GM23338 (cell line): ENCODE results near the gene RFX3. TPM values are rescaled to one million over a fixed set of nuclear protein-coding genes. Genes with fewer than 3 reads are reported as not detected.

Experiments
- ATAC-seq: fragments of 200-7000 bp; cut with Tn5 transposase; 3 replicates; pipeline ENCODE4 v1.9.1; 2020
- DNase-seq: peaks from one replicate; pipeline ENCODE4 v3.0.0-alpha.2; 2015; ENCODE audit warnings: low spot score
- H2AFZ ChIP-seq: fragments of 200-600 bp; sonication (generic); 2 replicates; pipeline ENCODE4 v1.8.0; 2016; ENCODE audit warnings: antibody characterized with exemption, mild to moderate bottlenecking, moderate library complexity
- H3F3A ChIP-seq: fragments of 200-600 bp; sonication (generic); replicated peaks from 2 replicates; pipeline ENCODE4 v1.8.0; 2017; ENCODE audit warnings: antibody characterized with exemption, mixed run types, low read depth
- H3K27ac ChIP-seq: fragments of 200-600 bp; sonication (generic); 2 replicates; pipeline ENCODE4 v1.6.1; 2016; ENCODE audit warnings: low read depth
- H3K27me3 ChIP-seq: fragments of 200-600 bp; sonication (generic); 2 replicates; pipeline ENCODE4 v1.8.0; 2016; ENCODE audit warnings: mild to moderate bottlenecking, mixed run types, moderate library complexity; ENCODE audit not compliant: insufficient read depth
- H3K36me3 ChIP-seq: fragments of 200-600 bp; sonication (generic); 2 replicates; pipeline ENCODE4 v1.8.0; 2016; ENCODE audit warnings: mild to moderate bottlenecking; ENCODE audit not compliant: insufficient read depth
- H3K4me1 ChIP-seq: fragments of 200-600 bp; sonication (generic); 2 replicates; pipeline ENCODE4 v1.8.0; 2016; ENCODE audit warnings: mild to moderate bottlenecking, moderate library complexity; ENCODE audit not compliant: insufficient read depth
- H3K4me2 ChIP-seq: fragments of 200-600 bp; sonication (generic); 2 replicates; pipeline ENCODE4 v1.7.1; 2017; ENCODE audit warnings: mixed run types
- H3K4me3 ChIP-seq: fragments of 200-600 bp; sonication (generic); 2 replicates; pipeline ENCODE4 v1.6.1; 2016; ENCODE audit warnings: mixed run types
- H3K79me2 ChIP-seq: fragments of 200-600 bp; sonication (generic); replicated peaks from 2 replicates; pipeline ENCODE4 v1.8.0; 2017; ENCODE audit warnings: mild to moderate bottlenecking; ENCODE audit not compliant: insufficient read depth
- H3K9me2 ChIP-seq: fragments of 200-600 bp; sonication (generic); 2 replicates; pipeline ENCODE4 v1.8.0; 2017; ENCODE audit not compliant: insufficient read depth
- H4K20me1 ChIP-seq: fragments of 200-600 bp; sonication (generic); replicated peaks from 2 replicates; pipeline ENCODE4 v1.8.0; 2017; ENCODE audit warnings: mild to moderate bottlenecking; ENCODE audit not compliant: insufficient read depth
- H3K27ac Mint-ChIP-seq: 2 replicates; pipeline ENCODE4 v1.8.0; 2020; ENCODE audit warnings: inconsistent platforms, mild to moderate bottlenecking, moderate library complexity, mixed read lengths
- H3K27me3 Mint-ChIP-seq: 3 replicates; pipeline ENCODE4 v1.8.0; 2022; ENCODE audit warnings: low read depth, mild to moderate bottlenecking, moderate library complexity, mixed read lengths, inconsistent platforms; ENCODE audit not compliant: insufficient read depth, poor library complexity
- H3K36me3 Mint-ChIP-seq: 3 replicates; pipeline ENCODE4 v1.8.0; 2021; ENCODE audit warnings: low read depth, mild to moderate bottlenecking, inconsistent platforms, moderate library complexity, mixed read lengths
- H3K4me1 Mint-ChIP-seq: 3 replicates; pipeline ENCODE4 v1.8.0; 2020; ENCODE audit warnings: mild to moderate bottlenecking, inconsistent platforms, mixed read lengths
- H3K4me3 Mint-ChIP-seq: 3 replicates; pipeline ENCODE4 v1.8.0; 2021; ENCODE audit warnings: moderate library complexity, mild to moderate bottlenecking, inconsistent platforms, mixed read lengths
- H3K9me3 Mint-ChIP-seq: 3 replicates; pipeline ENCODE4 v1.8.0; 2020; ENCODE audit warnings: moderate library complexity, mild to moderate bottlenecking, inconsistent platforms, mixed read lengths
- CREB1 ChIP-seq: fragments of 250-450 bp; sonication (Bioruptor Pico); IDR thresholded peaks from 2 replicates; pipeline ENCODE4 v1.5.0; 2020; ENCODE audit warnings: low read depth, mild to moderate bottlenecking, moderate library complexity
- CTCF ChIP-seq, 2 experiments: fragments of 200-600 bp in 1 of 2; sonication (generic) in 1 of 2; conservative IDR thresholded peaks; 2 replicates each; pipeline versions ENCODE4 v1.5.1 to v1.6.1; 2016 to 2017; ENCODE audit warnings: antibody characterized with exemption in 2 of 2, low read depth in 2 of 2, mild to moderate bottlenecking in 2 of 2, moderate library complexity in 1 of 2
- EZH2 ChIP-seq: fragments of 200-600 bp; sonication (generic); IDR thresholded peaks from one replicate; pipeline ENCODE4 v1.8.0; 2017; ENCODE audit warnings: antibody characterized with exemption, mild to moderate bottlenecking, low read depth; ENCODE audit not compliant: unreplicated experiment
- EZH2phosphoT487 ChIP-seq: fragments of 200-600 bp; sonication (generic); IDR thresholded peaks from one replicate; pipeline ENCODE4 v1.8.1; 2018; ENCODE audit warnings: antibody characterized with exemption; ENCODE audit not compliant: unreplicated experiment
- JUNB ChIP-seq: IDR thresholded peaks from one replicate; pipeline ENCODE4 v1.6.1; 2016; ENCODE audit warnings: antibody characterized with exemption; ENCODE audit not compliant: unreplicated experiment
- NANOG ChIP-seq: IDR thresholded peaks from 2 replicates; pipeline ENCODE4 v1.6.1; 2016; ENCODE audit warnings: antibody characterized with exemption, borderline replicate concordance
- POLR2AphosphoS5 ChIP-seq: IDR thresholded peaks from 2 replicates; pipeline ENCODE4 v1.6.1; 2016; ENCODE audit warnings: antibody characterized with exemption, low read depth
- STAT1 ChIP-seq: IDR thresholded peaks from one replicate; pipeline ENCODE4 v1.6.1; 2016; ENCODE audit warnings: antibody characterized with exemption; ENCODE audit not compliant: unreplicated experiment
- ZNF114 ChIP-seq: fragments of 250-450 bp; sonication (Bioruptor Pico); IDR thresholded peaks from 2 replicates; pipeline ENCODE4 v1.5.0; 2020; ENCODE audit warnings: mild to moderate bottlenecking, moderate library complexity
- ZNF331 ChIP-seq: fragments of 250-450 bp; sonication (Bioruptor Pico); IDR thresholded peaks from 2 replicates; pipeline ENCODE4 v1.5.0; 2020; ENCODE audit warnings: low read depth, mild to moderate bottlenecking, moderate library complexity
- polyA plus RNA-seq: library from polyadenylated mRNA; unstranded; fragments of >200 nt; fragmentation: Nextera tagmentation; extraction: Ambion mirVana; gene quantifications from 2 replicates; pipeline ENCODE4 v1.2.1, GENCODE V29; 2016
- total RNA-seq: library from RNA; depleted of rRNA; stranded (reverse); fragments of >200 nt; shearing (Covaris generic); gene quantifications from 2 replicates; pipeline ENCODE4 v1.2.3, GENCODE V29; 2014
- TF ChIP-seq, protein P1 (sequence below): fragments of 250-450 bp; sonication (Bioruptor Pico); IDR thresholded peaks from 2 replicates; pipeline ENCODE4 v1.5.0; 2020; ENCODE audit warnings: mild to moderate bottlenecking, moderate library complexity
- TF ChIP-seq, protein P2 (sequence below): IDR thresholded peaks from 2 replicates; pipeline ENCODE4 v1.6.1; 2016; ENCODE audit warnings: antibody characterized with exemption
- TF ChIP-seq, protein P3 (sequence below): IDR thresholded peaks from one replicate; pipeline ENCODE4 v1.6.1; 2018; ENCODE audit warnings: antibody characterized with exemption; ENCODE audit not compliant: unreplicated experiment

Gene RFX3
- total and polyA plus RNA-seq, 2 experiments from 2014 or later, result 9.8 to 22.1 TPM

DNA sequence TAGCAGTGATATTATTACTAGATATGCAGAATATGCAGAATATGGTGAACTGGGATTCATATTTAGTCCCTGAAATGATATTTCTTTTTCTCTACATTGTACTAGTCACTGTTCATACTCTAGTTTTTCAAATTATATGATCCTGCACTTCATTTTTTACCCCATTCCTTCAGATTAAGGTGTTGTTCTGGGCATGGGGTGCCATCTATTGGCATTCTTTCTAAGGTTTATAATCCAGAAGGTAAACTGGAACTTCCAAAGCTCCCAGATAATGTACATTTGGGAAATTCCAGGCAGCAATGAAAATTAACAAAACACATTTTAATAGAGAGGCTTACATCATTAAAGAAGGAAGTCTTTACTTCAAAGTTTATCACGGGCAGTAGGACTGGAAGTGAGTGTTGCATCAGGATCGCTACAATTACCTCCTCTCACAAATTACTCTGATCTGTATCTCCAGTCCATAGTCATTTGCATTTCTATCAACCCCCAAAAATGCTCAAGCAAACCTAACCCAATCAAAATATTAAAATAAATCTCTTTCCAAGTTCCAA lies 12.5 kb downstream of the RFX3 start:
- Mint-ChIP-seq H3K27me3 (no peaks in the 10 kb centered on the region), H3K4me1 (peaks cover 33% of the 10 kb centered on the region), H3K9me3 (no peaks in the 10 kb centered on the region; the same call in 2 of the 3 replicates), H3K27ac (peak overlapping the region; percentile 93), H3K36me3 (0 out of 3 replicates have a peak, but pooled peaks cover 3% of the 10 kb centered on the region), H3K4me3 (no peak overlapping the region)
- no peak overlapping the region for H3K4me2 ChIP-seq
- H3K27ac ChIP-seq, result no peak overlapping the region
- H3F3A ChIP-seq, result no peaks in the 10 kb centered on the region
- H2AFZ ChIP-seq, result no peak overlapping the region
- no peaks in the 10 kb centered on the region for H3K36me3 ChIP-seq
- H4K20me1 ChIP-seq, result no peaks in the 10 kb centered on the region
- H3K79me2 ChIP-seq, result peaks cover 97% of the 10 kb centered on the region
- TF ChIP-seq EZH2, result no peak
- TF ChIP-seq, protein P1, sequence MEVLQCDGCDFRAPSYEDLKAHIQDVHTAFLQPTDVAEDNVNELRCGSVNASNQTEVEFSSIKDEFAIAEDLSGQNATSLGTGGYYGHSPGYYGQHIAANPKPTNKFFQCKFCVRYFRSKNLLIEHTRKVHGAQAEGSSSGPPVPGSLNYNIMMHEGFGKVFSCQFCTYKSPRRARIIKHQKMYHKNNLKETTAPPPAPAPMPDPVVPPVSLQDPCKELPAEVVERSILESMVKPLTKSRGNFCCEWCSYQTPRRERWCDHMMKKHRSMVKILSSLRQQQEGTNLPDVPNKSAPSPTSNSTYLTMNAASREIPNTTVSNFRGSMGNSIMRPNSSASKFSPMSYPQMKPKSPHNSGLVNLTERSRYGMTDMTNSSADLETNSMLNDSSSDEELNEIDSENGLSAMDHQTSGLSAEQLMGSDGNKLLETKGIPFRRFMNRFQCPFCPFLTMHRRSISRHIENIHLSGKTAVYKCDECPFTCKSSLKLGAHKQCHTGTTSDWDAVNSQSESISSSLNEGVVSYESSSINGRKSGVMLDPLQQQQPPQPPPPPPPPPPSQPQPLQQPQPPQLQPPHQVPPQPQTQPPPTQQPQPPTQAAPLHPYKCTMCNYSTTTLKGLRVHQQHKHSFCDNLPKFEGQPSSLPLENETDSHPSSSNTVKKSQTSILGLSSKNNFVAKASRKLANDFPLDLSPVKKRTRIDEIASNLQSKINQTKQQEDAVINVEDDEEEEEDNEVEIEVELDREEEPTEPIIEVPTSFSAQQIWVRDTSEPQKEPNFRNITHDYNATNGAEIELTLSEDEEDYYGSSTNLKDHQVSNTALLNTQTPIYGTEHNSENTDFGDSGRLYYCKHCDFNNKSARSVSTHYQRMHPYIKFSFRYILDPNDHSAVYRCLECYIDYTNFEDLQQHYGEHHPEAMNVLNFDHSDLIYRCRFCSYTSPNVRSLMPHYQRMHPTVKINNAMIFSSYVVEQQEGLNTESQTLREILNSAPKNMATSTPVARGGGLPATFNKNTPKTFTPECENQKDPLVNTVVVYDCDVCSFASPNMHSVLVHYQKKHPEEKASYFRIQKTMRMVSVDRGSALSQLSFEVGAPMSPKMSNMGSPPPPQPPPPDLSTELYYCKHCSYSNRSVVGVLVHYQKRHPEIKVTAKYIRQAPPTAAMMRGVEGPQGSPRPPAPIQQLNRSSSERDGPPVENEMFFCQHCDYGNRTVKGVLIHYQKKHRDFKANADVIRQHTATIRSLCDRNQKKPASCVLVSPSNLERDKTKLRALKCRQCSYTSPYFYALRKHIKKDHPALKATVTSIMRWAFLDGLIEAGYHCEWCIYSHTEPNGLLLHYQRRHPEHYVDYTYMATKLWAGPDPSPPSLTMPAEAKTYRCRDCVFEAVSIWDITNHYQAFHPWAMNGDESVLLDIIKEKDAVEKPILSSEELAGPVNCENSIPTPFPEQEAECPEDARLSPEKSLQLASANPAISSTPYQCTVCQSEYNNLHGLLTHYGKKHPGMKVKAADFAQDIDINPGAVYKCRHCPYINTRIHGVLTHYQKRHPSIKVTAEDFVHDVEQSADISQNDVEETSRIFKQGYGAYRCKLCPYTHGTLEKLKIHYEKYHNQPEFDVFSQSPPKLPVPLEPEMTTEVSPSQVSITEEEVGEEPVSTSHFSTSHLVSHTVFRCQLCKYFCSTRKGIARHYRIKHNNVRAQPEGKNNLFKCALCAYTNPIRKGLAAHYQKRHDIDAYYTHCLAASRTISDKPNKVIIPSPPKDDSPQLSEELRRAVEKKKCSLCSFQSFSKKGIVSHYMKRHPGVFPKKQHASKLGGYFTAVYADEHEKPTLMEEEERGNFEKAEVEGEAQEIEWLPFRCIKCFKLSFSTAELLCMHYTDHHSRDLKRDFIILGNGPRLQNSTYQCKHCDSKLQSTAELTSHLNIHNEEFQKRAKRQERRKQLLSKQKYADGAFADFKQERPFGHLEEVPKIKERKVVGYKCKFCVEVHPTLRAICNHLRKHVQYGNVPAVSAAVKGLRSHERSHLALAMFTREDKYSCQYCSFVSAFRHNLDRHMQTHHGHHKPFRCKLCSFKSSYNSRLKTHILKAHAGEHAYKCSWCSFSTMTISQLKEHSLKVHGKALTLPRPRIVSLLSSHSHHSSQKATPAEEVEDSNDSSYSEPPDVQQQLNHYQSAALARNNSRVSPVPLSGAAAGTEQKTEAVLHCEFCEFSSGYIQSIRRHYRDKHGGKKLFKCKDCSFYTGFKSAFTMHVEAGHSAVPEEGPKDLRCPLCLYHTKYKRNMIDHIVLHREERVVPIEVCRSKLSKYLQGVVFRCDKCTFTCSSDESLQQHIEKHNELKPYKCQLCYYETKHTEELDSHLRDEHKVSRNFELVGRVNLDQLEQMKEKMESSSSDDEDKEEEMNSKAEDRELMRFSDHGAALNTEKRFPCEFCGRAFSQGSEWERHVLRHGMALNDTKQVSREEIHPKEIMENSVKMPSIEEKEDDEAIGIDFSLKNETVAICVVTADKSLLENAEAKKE (CRISPR knock-in tag), result no peak
- TF ChIP-seq CREB1 (CRISPR knock-in tag), result no peak
- no peak for TF ChIP-seq NANOG
- TF ChIP-seq STAT1, result no peak
- no peak for TF ChIP-seq JUNB
- no peak for TF ChIP-seq EZH2phosphoT487
- no peak; a peak in 1 of 4 replicates for TF ChIP-seq CTCF (conservative IDR thresholded peaks at IDR 0.05; ENCODE audit: low read depth in 2 of 2)
- TF ChIP-seq, protein P2, sequence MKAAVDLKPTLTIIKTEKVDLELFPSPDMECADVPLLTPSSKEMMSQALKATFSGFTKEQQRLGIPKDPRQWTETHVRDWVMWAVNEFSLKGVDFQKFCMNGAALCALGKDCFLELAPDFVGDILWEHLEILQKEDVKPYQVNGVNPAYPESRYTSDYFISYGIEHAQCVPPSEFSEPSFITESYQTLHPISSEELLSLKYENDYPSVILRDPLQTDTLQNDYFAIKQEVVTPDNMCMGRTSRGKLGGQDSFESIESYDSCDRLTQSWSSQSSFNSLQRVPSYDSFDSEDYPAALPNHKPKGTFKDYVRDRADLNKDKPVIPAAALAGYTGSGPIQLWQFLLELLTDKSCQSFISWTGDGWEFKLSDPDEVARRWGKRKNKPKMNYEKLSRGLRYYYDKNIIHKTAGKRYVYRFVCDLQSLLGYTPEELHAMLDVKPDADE, result no peak
- TF ChIP-seq ZNF331, result no peak
- no peak for TF ChIP-seq ZNF114
- TF ChIP-seq POLR2AphosphoS5, result no peak
- TF ChIP-seq, protein P3, sequence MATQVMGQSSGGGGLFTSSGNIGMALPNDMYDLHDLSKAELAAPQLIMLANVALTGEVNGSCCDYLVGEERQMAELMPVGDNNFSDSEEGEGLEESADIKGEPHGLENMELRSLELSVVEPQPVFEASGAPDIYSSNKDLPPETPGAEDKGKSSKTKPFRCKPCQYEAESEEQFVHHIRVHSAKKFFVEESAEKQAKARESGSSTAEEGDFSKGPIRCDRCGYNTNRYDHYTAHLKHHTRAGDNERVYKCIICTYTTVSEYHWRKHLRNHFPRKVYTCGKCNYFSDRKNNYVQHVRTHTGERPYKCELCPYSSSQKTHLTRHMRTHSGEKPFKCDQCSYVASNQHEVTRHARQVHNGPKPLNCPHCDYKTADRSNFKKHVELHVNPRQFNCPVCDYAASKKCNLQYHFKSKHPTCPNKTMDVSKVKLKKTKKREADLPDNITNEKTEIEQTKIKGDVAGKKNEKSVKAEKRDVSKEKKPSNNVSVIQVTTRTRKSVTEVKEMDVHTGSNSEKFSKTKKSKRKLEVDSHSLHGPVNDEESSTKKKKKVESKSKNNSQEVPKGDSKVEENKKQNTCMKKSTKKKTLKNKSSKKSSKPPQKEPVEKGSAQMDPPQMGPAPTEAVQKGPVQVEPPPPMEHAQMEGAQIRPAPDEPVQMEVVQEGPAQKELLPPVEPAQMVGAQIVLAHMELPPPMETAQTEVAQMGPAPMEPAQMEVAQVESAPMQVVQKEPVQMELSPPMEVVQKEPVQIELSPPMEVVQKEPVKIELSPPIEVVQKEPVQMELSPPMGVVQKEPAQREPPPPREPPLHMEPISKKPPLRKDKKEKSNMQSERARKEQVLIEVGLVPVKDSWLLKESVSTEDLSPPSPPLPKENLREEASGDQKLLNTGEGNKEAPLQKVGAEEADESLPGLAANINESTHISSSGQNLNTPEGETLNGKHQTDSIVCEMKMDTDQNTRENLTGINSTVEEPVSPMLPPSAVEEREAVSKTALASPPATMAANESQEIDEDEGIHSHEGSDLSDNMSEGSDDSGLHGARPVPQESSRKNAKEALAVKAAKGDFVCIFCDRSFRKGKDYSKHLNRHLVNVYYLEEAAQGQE, result no peak
- no peak for DNase-seq
- peaks cover 17% of the 10 kb centered on the region for H3K4me1 ChIP-seq
- no peaks in the 10 kb centered on the region for H3K27me3 ChIP-seq
- ATAC-seq, result no peak
- H3K4me3 ChIP-seq, result no peak overlapping the region
- no peaks in the 10 kb centered on the region for H3K9me2 ChIP-seq
